Measurements from ENCODE around the gene FAM171A2. TPM values are rescaled to one million over a fixed set of nuclear protein-coding genes. Genes with fewer than 3 reads are reported as not detected.

FAM171A2 gene
- total and polyA plus RNA-seq, 7 donors = 0.66 to 1.7 (median 1.4) TPM; not detected in 2

GRCh38 chr17:44315760-44316731 is 47.6 kb downstream of the FAM171A2 start:
- peaks cover 9 to 21% (median 16%) of the 10 kb centered on the region in 4 donors for H3K36me3 ChIP-seq
- H3K4me1 ChIP-seq = peaks cover 0 to 14% (median 10%) of the 10 kb centered on the region in 4 donors
- no peak overlapping the region for H3K27ac ChIP-seq
- intact Hi-C loops (cut with DNase I) = no loop called here
- no peak for TF ChIP-seq POLR2AphosphoS5 (IDR thresholded peaks at IDR 0.05)
- no peak for TF ChIP-seq POLR2A (IDR thresholded peaks at IDR 0.05)
- TF ChIP-seq CTCF (IDR thresholded peaks at IDR 0.05) = no peak
- TF ChIP-seq EP300 (IDR thresholded peaks at IDR 0.05) = no peak
- no peak overlapping the region for H3K4me3 ChIP-seq
- no peak for DNase-seq
- H3K9me3 ChIP-seq = no peaks in the 10 kb centered on the region
- WGBS, 2 donors = 9% methylated on average over 38 of the region's 38 CpGs
- peaks cover 22 to 55% (median 50%) of the 10 kb centered on the region in 3 donors for H3K27me3 ChIP-seq

DNA sequence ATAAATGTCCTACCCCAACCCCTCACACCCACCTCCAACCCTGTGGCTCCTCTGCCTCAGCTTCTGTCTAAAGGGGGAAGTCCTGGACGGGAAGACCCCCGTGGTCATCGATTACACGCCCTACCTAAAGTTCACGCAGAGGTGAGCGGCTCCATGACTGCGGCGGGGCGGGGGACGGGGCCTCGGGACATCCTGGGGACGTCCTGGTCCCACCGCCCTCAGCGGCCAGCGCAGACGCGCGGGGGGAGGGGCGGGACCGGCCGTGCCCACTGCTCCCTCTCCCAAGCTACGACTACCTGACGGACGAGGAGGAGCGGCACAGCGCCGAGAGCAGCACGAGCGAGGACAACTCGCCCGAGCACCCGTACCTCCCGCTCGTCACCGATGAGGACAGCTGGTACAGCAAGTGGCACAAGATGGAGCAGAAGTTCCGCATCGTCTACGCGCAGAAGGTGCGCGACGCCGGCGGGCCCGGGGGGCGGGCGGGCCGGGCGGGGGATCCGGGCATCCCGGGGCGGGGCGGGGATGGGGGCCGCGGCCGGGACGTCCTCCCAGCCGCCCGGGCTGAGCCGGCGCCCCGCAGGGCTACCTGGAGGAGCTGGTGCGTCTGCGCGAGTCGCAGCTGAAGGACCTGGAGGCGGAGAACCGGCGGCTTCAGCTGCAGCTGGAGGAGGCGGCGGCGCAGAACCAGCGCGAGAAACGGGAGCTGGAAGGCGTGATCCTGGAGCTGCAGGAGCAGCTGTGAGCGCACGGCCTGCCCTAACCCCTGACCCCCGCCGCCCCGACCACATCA is 48.6 kb downstream of the FAM171A2 start:
- TF ChIP-seq POLR2A (IDR thresholded peaks at IDR 0.05) (no peak), EP300 (IDR thresholded peaks at IDR 0.05) (no peak), CTCF (IDR thresholded peaks at IDR 0.05) (no peak), POLR2AphosphoS5 (IDR thresholded peaks at IDR 0.05) (no peak)
- intact Hi-C loops (cut with DNase I) = no loop called here
- Histone ChIP-seq H3K4me1 (peaks cover 0 to 14% (median 10%) of the 10 kb centered on the region in 4 donors), H3K9me3 (no peaks in the 10 kb centered on the region), H3K27ac (no peak overlapping the region), H3K4me3 (peak overlapping the region in 2 of 4 donors; percentile 14 to 15), H3K27me3 (peaks cover 22 to 55% (median 50%) of the 10 kb centered on the region in 3 donors), H3K36me3 (peaks cover 0 to 11% (median 8%) of the 10 kb centered on the region in 4 donors)
- no peak for DNase-seq
- 1% methylated on average over 81 of the region's 81 CpGs for WGBS, 2 donors

GRCh38 chr17:44314524-44314868 is 49.2 kb downstream of the FAM171A2 start:
- TF ChIP-seq POLR2AphosphoS5 (IDR thresholded peaks at IDR 0.05) (no peak), CTCF (IDR thresholded peaks at IDR 0.05) (no peak), EP300 (IDR thresholded peaks at IDR 0.05) (no peak), POLR2A (IDR thresholded peaks at IDR 0.05) (no peak)
- Histone ChIP-seq H3K36me3 (peaks cover 0 to 5% (median 2%) of the 10 kb centered on the region in 4 donors), H3K4me3 (no peak overlapping the region), H3K27me3 (peaks cover 22 to 55% (median 50%) of the 10 kb centered on the region in 3 donors), H3K4me1 (peaks cover 0 to 14% (median 10%) of the 10 kb centered on the region in 4 donors), H3K9me3 (no peaks in the 10 kb centered on the region), H3K27ac (no peak overlapping the region)
- DNase-seq = no peak
- intact Hi-C loops (cut with DNase I) = no loop called here
- 31 to 38% methylated on average over 11 of the region's 11 CpGs for WGBS, 2 donors

DNA sequence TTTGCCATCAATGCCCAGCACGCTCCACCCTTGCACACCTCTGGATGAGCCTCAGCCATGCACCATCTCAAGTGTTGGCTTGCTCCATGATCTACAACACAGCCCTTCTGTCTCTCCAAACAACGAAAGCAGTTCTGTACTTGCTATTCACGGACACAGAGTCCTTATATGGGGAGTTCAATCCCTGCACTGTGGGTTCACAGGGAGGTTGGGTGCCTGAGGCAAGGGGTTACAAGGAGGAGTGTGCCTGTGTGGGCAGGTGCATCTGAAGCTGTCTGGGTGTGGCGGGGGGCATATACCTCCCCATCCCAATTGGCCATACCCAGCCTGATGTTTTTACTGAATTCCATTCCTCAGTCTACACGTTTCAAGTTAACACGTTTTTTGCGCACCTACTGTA is 49.6 kb downstream of the FAM171A2 start:
- H3K4me3 ChIP-seq = no peak overlapping the region

More for the DNA sequence above, 49.6 kb downstream of the FAM171A2 start:
- 73 to 83% methylated on average over 7 of the region's 7 CpGs for WGBS, 2 donors
- Histone ChIP-seq H3K27ac (no peak overlapping the region), H3K27me3 (peaks cover 22 to 55% (median 50%) of the 10 kb centered on the region in 3 donors), H3K9me3 (no peaks in the 10 kb centered on the region), H3K36me3 (peaks cover 0 to under 1% (median 0%) of the 10 kb centered on the region in 4 donors), H3K4me1 (peaks cover 0 to 17% (median 13%) of the 10 kb centered on the region in 4 donors)
- intact Hi-C loops (cut with DNase I) = no loop called here
- no peak for TF ChIP-seq EP300 (IDR thresholded peaks at IDR 0.05)
- TF ChIP-seq POLR2A (IDR thresholded peaks at IDR 0.05) = no peak
- no peak for TF ChIP-seq CTCF (IDR thresholded peaks at IDR 0.05)
- no peak for TF ChIP-seq POLR2AphosphoS5 (IDR thresholded peaks at IDR 0.05)
- DNase-seq = no peak
